ENCODE measurements around the gene DLGAP4.

DLGAP4 gene

GRCh38 chr20:36411861-36412454 is 105.8 kb downstream of the DLGAP4 start:
- no peak for DNase-seq

- DNase-seq, result no peak
Observed at GRCh38 chr20:36415475-36416002, 109.4 kb downstream of the DLGAP4 start.

GRCh38 chr20:36418711-36419110 is 112.6 kb downstream of the DLGAP4 start:
- DNase-seq, result no peak

GRCh38 chr20:36421641-36422040 is 115.5 kb downstream of the DLGAP4 start:
- DNase-seq, result no peak

GRCh38 chr20:36424314-36424713 is 118.2 kb downstream of the DLGAP4 start:
- DNase-seq, result no peak

- no peak for DNase-seq
Observed at GRCh38 chr20:36425166-36425565, 119.0 kb downstream of the DLGAP4 start.

- no peak for DNase-seq
Observed at GRCh38 chr20:36431604-36432003, 125.5 kb downstream of the DLGAP4 start.

- DNase-seq, result no peak
Observed at GRCh38 chr20:36432096-36432495, 126.0 kb downstream of the DLGAP4 start.

GRCh38 chr20:36434383-36434782 is 128.2 kb downstream of the DLGAP4 start:
- DNase-seq, result no peak

- no peak for DNase-seq
Observed at GRCh38 chr20:36435124-36435523, 129.0 kb downstream of the DLGAP4 start.

- peak; percentile 46 for DNase-seq
Observed at GRCh38 chr20:36435592-36436541, 129.7 kb downstream of the DLGAP4 start.

GRCh38 chr20:36439040-36439730 is 133.0 kb downstream of the DLGAP4 start:
- DNase-seq, result peak; percentile 37

- no peak for DNase-seq
Observed at GRCh38 chr20:36439731-36440072, 133.6 kb downstream of the DLGAP4 start.

GRCh38 chr20:36440370-36441026 is 134.4 kb downstream of the DLGAP4 start:
- DNase-seq, result no peak

- DNase-seq, result no peak
Observed at GRCh38 chr20:36441027-36441414, 134.9 kb downstream of the DLGAP4 start.

- DNase-seq, result no peak
Observed at GRCh38 chr20:36441416-36441815, 135.3 kb downstream of the DLGAP4 start.

GRCh38 chr20:36445847-36446246 is 139.7 kb downstream of the DLGAP4 start:
- DNase-seq, result no peak

GRCh38 chr20:36446557-36446956 is 140.4 kb downstream of the DLGAP4 start:
- DNase-seq, result no peak

- DNase-seq, result no peak
Observed at GRCh38 chr20:36447101-36447500, 141.0 kb downstream of the DLGAP4 start.

- no peak for DNase-seq
Observed at GRCh38 chr20:36449663-36450062, 143.5 kb downstream of the DLGAP4 start.

GRCh38 chr20:36454332-36454697 is 148.2 kb downstream of the DLGAP4 start:
- DNase-seq, result no peak

GRCh38 chr20:36454698-36455427 is 148.7 kb downstream of the DLGAP4 start:
- no peak for DNase-seq

Measured in fibroblast of skin of right quadriceps (primary cell).